GM18526 (cell line): ENCODE results near the gene PLEKHA5.

Experiments
- POLR2A ChIP-seq: IDR thresholded peaks from 3 replicates; pipeline ENCODE4 v1.6.1; 2011; ENCODE audit not compliant: insufficient read length; ENCODE audit errors: extremely low read depth

Gene PLEKHA5

DNA sequence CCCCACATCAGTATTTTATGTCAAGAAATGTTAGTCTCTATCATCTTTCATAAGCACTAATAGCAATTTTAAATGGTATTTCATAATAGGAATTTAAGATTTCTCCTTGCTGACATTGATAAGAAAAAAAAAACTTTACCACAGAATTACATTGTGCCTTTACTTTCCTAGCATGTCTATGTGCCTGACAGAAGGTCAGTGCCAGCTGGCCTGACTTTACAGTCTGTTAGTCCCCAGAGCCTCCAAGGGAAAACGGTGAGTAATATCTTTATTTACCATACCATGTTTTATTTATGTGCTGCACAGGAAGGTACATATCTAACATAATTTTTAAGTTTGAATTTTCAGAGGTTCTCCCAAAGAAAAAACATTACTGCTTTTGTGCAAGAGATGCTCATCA, 157.8 kb downstream of the PLEKHA5 start:
- no peak for TF ChIP-seq POLR2A

DNA sequence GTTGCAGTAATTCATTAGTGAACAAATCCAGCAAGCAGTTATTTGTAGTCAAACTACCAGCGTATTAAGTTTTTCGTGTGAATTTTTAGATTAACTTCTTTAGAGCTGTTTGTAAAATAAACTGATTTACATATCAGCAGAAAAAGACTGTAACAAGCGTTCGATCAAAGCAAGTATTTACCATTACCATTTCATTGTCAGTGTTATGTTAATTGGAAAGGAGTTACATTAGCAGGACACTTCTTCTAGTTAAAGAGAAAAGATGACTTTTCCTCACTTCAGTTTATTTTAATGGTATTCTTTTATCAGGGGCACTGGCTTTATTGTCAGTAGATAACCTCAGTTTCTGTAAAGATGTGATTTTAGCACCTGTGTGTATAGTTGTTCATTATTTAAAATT, 158.6 kb downstream of the PLEKHA5 start:
- TF ChIP-seq POLR2A = no peak

DNA sequence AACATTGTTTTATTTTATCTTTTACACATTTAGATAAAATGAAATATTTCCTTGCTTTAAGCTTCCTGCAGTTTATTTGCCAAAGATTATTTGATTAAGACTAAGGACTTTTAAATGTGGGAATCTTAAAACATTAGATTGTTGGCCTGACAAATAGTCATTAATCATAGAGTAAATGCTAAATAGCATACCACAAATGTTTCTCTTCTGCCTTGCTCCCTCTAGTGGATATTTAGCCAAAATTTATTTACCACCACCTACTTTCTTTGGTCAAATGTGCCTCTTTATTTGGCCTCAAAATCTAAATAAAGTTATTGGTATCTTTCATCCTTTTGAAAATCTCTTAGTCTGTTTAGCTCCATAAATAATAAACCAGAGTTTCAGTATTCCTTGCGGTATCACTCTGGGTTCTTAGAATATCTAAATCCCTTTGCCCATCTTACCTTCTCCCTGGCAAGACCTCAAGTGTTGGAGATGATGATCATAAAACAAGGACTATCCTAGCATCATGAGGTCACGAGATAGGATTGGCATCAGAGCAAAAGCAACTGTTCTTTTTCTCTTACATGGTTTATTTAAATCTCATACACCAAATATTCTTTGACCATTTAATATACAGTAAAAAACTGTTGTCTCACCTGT, 159.2 kb downstream of the PLEKHA5 start:
- TF ChIP-seq POLR2A = no peak

DNA sequence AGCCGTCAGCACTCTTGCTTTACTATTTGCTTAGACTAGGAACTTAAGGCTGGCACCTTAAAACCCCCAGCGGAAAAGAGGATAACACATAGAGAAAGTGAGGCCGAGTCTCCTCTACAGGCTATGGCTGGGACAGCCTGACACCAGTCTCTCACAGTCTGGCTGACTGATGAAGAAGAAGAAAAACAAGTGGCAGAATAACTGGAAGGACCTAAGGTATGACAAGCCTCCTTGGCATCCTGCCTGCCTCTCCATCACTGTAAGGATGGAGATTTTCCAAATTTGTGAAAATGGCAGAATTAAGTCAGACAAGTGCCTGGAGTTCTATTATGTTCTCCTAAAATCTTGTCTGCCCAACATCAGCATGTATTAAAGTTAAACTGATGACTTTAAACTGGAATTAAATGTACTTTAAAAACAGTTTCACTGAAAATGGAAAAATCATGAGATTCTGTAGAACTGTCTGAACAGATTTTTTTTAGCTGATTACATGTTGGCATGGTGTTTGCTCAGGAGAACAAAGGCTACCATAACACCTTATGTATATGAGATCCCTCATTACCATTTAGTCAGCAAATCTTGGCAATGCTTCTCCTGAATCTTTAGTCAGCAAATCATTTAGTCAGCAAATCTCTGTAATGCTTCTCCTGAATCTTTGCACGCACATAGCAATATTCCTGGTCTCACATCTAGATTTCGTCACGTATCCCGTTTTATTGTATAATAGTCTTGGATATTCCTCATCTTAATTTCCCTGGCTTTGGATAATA, 169.5 kb downstream of the PLEKHA5 start:
- no peak for TF ChIP-seq POLR2A

DNA sequence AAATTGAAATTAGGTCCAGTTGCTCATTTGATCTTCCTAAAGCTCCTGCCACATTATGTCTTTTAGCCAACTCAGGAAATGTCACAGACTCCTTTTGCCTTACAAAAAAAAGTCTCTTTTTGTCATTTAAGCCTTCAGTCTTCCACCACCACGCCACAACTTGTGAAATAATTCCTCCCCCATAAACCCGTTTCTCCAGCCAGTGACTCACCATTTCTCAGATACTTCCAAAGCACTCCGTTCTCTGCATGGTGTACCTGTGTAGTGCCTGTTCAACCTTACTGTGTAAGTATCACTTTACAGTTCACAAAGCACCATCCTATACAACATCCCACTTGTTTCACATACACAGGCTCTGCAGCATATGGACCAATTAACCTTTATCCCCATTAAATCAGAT, 170.2 kb downstream of the PLEKHA5 start:
- TF ChIP-seq POLR2A = no peak

DNA sequence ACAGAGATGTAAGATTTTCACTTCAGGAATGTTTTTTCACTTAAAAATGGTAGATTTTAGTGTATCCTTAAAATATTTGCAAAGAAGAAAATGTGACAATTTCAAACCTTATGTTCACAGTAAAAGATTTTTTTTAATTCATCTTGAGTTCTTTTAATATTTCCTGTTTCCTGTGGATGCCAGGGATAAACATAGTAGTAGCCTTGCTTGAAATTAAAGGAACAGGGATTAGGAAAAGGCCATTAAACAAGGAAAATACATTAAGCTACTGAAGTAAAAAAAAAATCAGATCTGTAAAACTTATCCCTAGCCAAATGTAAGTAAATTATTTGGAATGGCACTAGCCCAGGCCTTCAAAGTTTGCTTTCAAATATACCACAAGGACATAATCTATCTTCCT, 171.7 kb downstream of the PLEKHA5 start:
- TF ChIP-seq POLR2A = no peak

DNA sequence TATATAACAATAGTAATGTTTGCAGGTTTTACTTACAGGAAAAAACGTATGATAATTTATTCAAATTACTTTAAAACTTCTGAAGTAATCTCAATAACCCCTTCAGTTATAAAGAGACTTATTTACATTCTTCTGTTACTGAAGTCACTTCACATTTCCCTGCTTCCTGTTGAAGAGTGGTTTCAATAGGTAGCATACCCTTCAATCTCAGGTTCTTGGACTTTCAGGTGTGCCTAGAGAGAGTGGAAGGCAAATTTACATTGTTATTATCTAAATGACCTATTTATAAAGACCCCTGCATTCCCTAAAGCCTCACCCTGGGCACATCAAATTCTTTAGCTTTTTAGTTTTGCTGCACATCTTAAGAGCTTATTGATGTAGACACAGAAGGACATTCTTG, 172.2 kb downstream of the PLEKHA5 start:
- no peak for TF ChIP-seq POLR2A

DNA sequence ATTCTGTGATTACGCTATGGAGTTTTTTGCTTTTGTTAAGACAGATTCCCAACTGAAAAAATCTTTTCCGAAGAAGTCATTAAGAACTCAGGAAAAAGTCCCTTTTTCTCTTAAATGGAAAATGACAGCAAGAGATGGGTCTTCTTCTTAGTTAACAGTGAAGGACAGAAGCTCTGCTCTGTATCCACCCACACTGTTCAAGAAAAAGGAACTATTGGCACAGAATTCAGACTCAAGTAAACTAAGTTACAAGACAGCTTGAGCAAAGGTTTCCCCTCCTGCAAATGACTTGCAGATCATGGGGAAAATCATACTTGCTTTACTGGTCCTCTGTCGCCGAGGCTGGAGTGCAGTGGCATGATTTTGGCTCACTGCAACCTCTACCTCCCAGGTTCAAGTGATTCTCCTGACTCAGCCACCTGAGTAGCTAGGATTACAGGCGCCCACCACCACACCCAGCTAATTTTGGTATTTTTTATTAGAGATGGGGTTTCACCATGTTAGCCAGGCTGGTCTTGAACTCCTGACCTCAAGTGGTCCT, 172.6 kb downstream of the PLEKHA5 start:
- no peak for TF ChIP-seq POLR2A

DNA sequence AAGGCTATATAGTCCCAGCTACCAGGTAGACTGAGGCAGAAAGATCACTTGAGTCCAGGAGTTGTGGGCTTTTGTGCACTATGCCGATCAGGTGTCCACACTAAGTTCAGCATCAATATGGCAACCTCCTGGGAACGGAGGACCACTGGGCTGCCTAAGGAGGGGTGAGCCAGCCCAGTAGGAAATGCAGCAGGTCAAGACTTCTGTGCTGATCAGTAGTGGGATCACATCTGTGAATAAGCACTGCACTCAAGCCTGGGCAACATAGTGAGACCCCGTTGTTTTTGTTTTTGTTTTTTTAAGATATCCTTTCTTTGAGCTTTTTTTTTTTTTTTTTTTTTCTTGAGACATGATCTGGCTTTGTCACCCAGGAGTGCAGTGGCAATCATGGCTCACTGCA, 174.0 kb downstream of the PLEKHA5 start:
- no peak for TF ChIP-seq POLR2A

DNA sequence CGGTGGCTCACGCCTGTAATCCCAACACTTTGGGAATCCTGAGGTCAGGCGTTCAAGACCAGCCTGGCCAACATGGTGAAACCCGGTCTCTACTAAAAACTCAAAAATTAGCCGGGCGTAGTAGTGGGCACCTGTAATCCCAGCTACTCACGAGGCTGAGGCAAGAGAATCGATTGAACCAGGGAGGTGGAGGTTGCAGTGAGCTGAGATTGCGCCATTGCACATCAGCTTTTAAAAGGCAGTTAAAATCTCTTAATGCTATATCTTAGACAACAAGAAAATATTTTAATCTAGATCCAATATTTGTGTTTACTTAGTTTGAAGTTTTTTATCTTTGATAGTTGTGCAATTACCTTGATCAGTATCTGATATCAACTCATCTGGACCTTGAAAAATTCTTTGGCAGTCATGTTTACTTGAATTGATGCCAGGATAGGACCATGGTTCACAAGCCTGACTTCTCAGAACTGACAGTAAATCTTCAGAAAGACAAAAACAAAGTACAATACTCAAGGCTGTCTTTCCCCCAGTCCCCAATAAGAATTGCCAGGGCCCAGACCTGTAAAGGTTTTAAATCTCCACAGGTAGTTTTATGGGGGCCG, 174.7 kb downstream of the PLEKHA5 start:
- TF ChIP-seq POLR2A = no peak

DNA sequence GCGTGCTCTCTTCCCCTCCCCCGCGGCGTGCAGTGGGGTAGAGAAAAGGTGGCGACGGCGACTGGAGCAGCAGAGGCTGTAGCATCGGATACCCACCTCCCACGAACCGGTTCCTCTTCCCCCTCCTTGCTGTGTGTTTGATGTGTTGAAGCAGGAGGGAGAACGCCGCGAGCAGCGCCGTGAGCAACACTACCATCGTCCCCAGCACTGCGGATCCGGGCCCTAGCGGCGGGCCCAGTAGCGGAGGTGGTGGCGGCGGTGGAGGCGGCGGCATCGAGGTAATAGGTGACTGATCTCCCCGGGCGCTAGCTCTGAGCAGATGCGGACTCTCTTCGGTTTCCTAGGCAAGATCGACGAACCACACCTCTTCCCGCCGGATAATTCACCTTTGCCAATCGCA, 176.8 kb downstream of the PLEKHA5 start:
- no peak for TF ChIP-seq POLR2A

DNA sequence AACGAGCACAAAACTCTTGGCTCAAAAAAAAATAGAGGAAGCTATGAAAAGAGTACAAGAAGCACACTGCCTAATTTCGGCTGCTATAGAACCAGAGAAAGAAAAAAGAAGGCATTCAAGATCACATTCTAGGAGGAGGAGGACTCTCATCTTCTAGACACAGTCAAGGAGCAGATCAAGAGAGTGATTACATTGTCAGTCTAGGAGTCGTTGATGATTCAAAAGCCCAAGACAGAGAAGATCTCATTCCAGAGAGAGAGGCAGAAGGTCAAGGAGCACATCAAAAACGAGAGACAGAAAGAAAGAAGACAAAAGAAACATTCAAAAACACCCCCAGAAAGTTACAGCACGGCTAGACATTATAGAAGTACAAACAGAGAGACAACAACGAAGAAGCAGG, 177.9 kb downstream of the PLEKHA5 start:
- no peak for TF ChIP-seq POLR2A

DNA sequence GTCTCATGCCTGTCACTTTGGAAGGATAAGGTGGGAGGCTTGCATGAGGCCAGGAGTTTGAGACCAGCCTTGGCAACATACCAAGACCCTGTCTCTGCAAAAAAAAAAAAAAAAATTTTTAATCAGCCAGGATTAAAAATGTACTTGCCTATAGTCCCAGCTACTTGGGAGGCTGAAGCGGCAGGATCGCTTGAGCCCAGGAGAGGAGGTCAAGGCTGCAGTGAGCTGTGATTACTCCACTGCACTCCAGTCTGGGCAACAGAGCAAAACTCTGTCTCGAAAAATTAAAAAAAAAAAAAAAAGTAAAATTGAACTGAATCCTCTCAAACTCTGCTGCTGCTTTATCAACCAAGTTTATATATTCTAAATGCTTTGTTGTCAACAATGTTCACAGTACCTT, 181.6 kb downstream of the PLEKHA5 start:
- no peak for TF ChIP-seq POLR2A

DNA sequence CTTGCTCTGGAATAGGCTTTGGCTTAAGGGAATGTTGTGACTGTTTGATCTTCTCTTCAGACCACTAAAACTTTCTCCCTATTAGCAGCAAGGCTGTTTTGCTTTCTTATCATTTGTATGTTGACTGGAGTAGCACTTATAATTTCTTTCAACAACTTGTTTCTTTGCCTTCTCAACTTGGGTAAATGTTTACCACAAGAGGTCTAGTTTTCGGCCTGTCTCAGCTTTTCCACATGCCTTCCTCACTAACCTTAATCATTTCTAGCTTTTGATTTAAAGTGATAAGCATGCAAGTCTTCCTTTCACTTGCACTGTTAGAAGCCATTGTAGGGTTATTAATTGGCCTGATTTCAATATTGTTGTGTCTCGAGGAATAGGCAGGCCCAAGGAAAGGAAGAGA, 183.1 kb downstream of the PLEKHA5 start:
- TF ChIP-seq POLR2A = no peak

DNA sequence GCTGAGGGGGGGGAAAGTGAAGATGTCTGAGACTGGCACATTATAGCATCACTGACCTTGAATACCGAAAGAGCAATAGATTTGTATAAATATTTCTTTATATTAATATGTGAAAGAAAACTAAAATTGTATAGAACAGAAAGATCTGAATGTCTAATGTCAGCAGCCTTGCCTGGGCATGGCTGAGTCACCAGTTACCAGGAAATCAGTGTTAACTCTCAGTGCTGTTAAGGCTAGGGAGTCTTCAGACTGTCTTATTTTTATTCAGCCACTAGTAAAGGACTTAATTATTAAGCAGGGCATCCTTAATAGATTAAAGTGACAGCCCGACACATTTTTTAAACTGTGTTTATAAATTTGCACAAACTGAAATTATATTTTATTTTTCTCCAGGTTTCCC, 186.9 kb downstream of the PLEKHA5 start:
- no peak for TF ChIP-seq POLR2A

DNA sequence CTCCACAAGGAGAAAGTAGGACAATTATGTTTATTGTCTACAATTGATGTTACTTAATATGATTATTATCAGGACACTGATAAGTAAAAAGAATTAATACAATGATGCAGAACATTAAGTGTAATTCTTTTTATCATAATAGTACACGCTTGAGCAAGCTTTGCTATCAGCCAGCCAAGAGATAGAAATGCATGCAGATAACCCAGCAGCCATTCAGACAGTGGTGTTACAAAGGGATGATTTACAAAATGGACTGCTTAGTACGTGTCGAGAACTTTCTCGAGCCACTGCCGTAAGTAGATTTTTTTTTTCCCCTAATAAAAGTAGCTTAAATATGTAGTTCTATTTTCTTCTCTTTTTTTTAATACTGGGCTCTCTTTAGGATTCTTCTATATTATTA, 192.8 kb downstream of the PLEKHA5 start:
- TF ChIP-seq POLR2A = no peak
